GM12878 (cell line): ENCODE data around the gene MYO18B. TPM values are rescaled to one million over a fixed set of nuclear protein-coding genes. Genes with fewer than 3 reads are reported as not detected.

Source experiments
- ATAC-seq: fragments of 200-7000 bp; cut with Tn5 transposase; 3 replicates; pipeline ENCODE4 v1.9.1; 2020; ENCODE audit warnings: mild to moderate bottlenecking, moderate library complexity
- BruUV-seq: library from RNA; stranded (reverse); fragments of 400-500 nt; replicated peaks from 2 replicates; lab custom pipeline; 2021; lab: Mats Ljungman, UMichigan
- CTCF ChIA-PET: fragments of 300-600 bp; sonication (Branson Sonifier 250); formaldehyde crosslinking; extraction: SDS; loops from one replicate; lab custom pipeline; 2021; ENCODE audit warnings: inconsistent platforms; lab: Yijun Ruan, JAX
- POLR2A ChIA-PET: fragments of 350-600 bp; formaldehyde crosslinking; extraction: SDS; loops from one replicate; lab custom pipeline; 2021; ENCODE audit warnings: inconsistent platforms; lab: Charles Lee
- RAD21 ChIA-PET: fragments of 300-600 bp; sonication (Branson Sonifier 250); formaldehyde crosslinking; loops from one replicate; lab custom pipeline; 2023; ENCODE audit warnings: antibody characterized with exemption; ENCODE audit not compliant: unreplicated experiment; lab: Charles Lee
- SMC1A ChIA-PET: fragments of 300-600 bp; sonication (Branson Sonifier 250); formaldehyde crosslinking; loops from one replicate; lab custom pipeline; 2023; ENCODE audit not compliant: unreplicated experiment, uncharacterized antibody; lab: Charles Lee
- DNase-seq: peaks from one replicate; pipeline ENCODE4 v3.0.0-alpha.2; 2011; ENCODE audit warnings: low read depth, low spot score
- FAIRE-seq: peaks from 3 replicates; lab custom pipeline; 2011; peaks lifted over from hg19 to GRCh38; lab: Jason Lieb, UNC
- H2AFZ ChIP-seq: 2 replicates; pipeline ENCODE4 v1.6.0; 2011; ENCODE audit warnings: low read depth, low read length, control low read depth; ENCODE audit not compliant: control insufficient read depth
- H3K27ac ChIP-seq: 2 replicates; pipeline ENCODE4 v1.5.1; 2011; ENCODE audit warnings: control low read depth; ENCODE audit not compliant: control insufficient read depth, insufficient read depth
- H3K27me3 ChIP-seq, 2 experiments: replicated peaks in 1 of 2; 2 replicates each; pipeline versions ENCODE4 v1.6.0 to v1.6.1; 2011; ENCODE audit warnings: low read length in 1 of 2; ENCODE audit not compliant: control insufficient read depth in 2 of 2, insufficient read depth in 2 of 2
- H3K36me3 ChIP-seq, 2 experiments: 2 replicates each; pipeline ENCODE4 v1.5.1; 2011; ENCODE audit warnings: low read length in 1 of 2; ENCODE audit not compliant: control insufficient read depth in 2 of 2, insufficient read depth in 2 of 2
- H3K4me1 ChIP-seq: 2 replicates; pipeline ENCODE4 v1.6.1; 2011; ENCODE audit warnings: mild to moderate bottlenecking, low read length, moderate library complexity, mixed read lengths; ENCODE audit not compliant: control insufficient read depth, insufficient read depth
- H3K4me2 ChIP-seq: 2 replicates; pipeline ENCODE4 v1.6.0; 2011; ENCODE audit warnings: control low read depth; ENCODE audit not compliant: control insufficient read depth, insufficient read depth
- H3K4me3 ChIP-seq: fragments of 200-600 bp; sonication (generic); 2 replicates; pipeline ENCODE4 v1.5.1; 2016
- H3K79me2 ChIP-seq: 2 replicates; pipeline ENCODE4 v1.6.0; 2011; ENCODE audit warnings: low read length; ENCODE audit not compliant: control insufficient read depth, insufficient read depth
- H3K9ac ChIP-seq: 2 replicates; pipeline ENCODE4 v1.8.0; 2011; ENCODE audit warnings: low read length, control low read depth, mixed read lengths; ENCODE audit not compliant: control insufficient read depth, insufficient read depth
- H3K9me3 ChIP-seq: replicated peaks from 3 replicates; pipeline ENCODE4 v1.5.1; 2011; ENCODE audit warnings: mild to moderate bottlenecking, low read length; ENCODE audit not compliant: control insufficient read depth, insufficient read depth
- H4K20me1 ChIP-seq: 2 replicates; pipeline ENCODE4 v1.6.0; 2011; ENCODE audit not compliant: control insufficient read depth, insufficient read depth
- CHD2 ChIP-seq: IDR thresholded peaks from 2 replicates; pipeline ENCODE4 v1.6.1; 2011; ENCODE audit warnings: low read depth, low read length, improper control_type of control experiment, borderline replicate concordance
- CREM ChIP-seq: IDR thresholded peaks from 2 replicates; pipeline ENCODE4 v1.6.1; 2014; ENCODE audit warnings: antibody characterized with exemption, low read depth
- FOXK2 ChIP-seq: fragments of 450-650 bp; IDR thresholded peaks from 2 replicates; pipeline ENCODE4 v1.6.1; 2017; ENCODE audit warnings: mild to moderate bottlenecking, moderate library complexity
- GATAD2B ChIP-seq: fragments of 450-650 bp; conservative IDR thresholded peaks from 2 replicates; pipeline ENCODE4 v1.6.1; 2017; ENCODE audit warnings: low read depth, mild to moderate bottlenecking, moderate library complexity
- HCFC1 ChIP-seq: fragments of 150-350 bp; IDR thresholded peaks from 2 replicates; pipeline ENCODE4 v1.6.1; 2014; ENCODE audit warnings: low read length
- IKZF2 ChIP-seq, 2 experiments: fragments of 450-650 bp; IDR thresholded peaks; 2 replicates each; pipeline ENCODE4 v1.6.1; 2017; ENCODE audit warnings: mild to moderate bottlenecking in 2 of 2, moderate library complexity in 2 of 2
- KDM1A ChIP-seq: fragments of 200-600 bp; sonication (generic); IDR thresholded peaks from 2 replicates; pipeline ENCODE4 v1.6.1; 2016; ENCODE audit warnings: borderline replicate concordance
- NR2C2 ChIP-seq: IDR thresholded peaks from 2 replicates; pipeline ENCODE4 v1.6.1; 2011; ENCODE audit warnings: borderline replicate concordance, low read depth; ENCODE audit not compliant: control insufficient read depth, insufficient read length
- RB1 ChIP-seq: fragments of 450-650 bp; formaldehyde crosslinking; IDR thresholded peaks from 2 replicates; pipeline ENCODE4 v1.6.1; 2017; ENCODE audit warnings: mild to moderate bottlenecking, borderline replicate concordance
- SMAD1 ChIP-seq: fragments of 450-650 bp; IDR thresholded peaks from 2 replicates; pipeline ENCODE4 v1.6.1; 2018; ENCODE audit warnings: mild to moderate bottlenecking, low read depth; ENCODE audit not compliant: partially characterized antibody
- TAF1 ChIP-seq: IDR thresholded peaks from 2 replicates; pipeline ENCODE4 v1.6.1; 2011; ENCODE audit warnings: mild to moderate bottlenecking, low read depth, low read length, borderline replicate concordance
- YY1 ChIP-seq: IDR thresholded peaks from 2 replicates; pipeline ENCODE4 v1.6.1; 2011; ENCODE audit warnings: low read depth, mild to moderate bottlenecking, low read length
- ZNF24 ChIP-seq: fragments of 450-650 bp; IDR thresholded peaks from 2 replicates; pipeline ENCODE4 v1.6.1; 2017; ENCODE audit warnings: antibody characterized with exemption, mild to moderate bottlenecking
- ZNF384 ChIP-seq: IDR thresholded peaks from 2 replicates; pipeline ENCODE4 v1.6.1; 2012; ENCODE audit warnings: low read depth, mild to moderate bottlenecking, low read length, improper control_type of control experiment, borderline replicate concordance
- ZNF622 ChIP-seq: fragments of 450-650 bp; IDR thresholded peaks from 2 replicates; pipeline ENCODE4 v1.6.1; 2017; ENCODE audit warnings: mild to moderate bottlenecking, inconsistent platforms
- WGBS: methylation state at CpG from one replicate; pipeline ENCODE4 v1.1.6; 2016; ENCODE audit warnings: low lambda C conversion rate; ENCODE audit not compliant: insufficient replicate concordance, insufficient coverage; ENCODE audit errors: missing lambda C conversion rate; 5-methylcytosine and 5-hydroxymethylcytosine counted together
- in situ Hi-C: fragments of 300-500 bp; cut with MboI; formaldehyde crosslinking; loops from 9 replicates; pipeline ENCODE4 v1.14.3; 2018; ENCODE audit warnings: mixed read lengths
- intact Hi-C: fragments of 100-400 bp; cut with micrococcal nuclease; formaldehyde crosslinking; loops from one replicate; pipeline ENCODE4 v1.14.2; 2022; ENCODE audit not compliant: unreplicated experiment
- polyA plus RNA-seq, 11 experiments: library from polyadenylated mRNA; depleted of rRNA in 4 of 11; unstranded in 6 of 11; stranded (reverse) in 5 of 11; fragments of >200 nt; fragmentation: Nextera tagmentation in 4 of 11; fragmentation: Illumina TruSeq in 1 of 11; extraction: Ambion mirVana in 4 of 11; extraction: Trizol in 1 of 11; gene quantifications; 1 replicate in 1 of 11; 2 replicates in 10 of 11; pipeline versions ENCODE4 v1.2.1 to v1.2.3, GENCODE V29; 2011 to 2016; ENCODE audit warnings: inconsistent platforms in 2 of 11, missing spikeins in 2 of 11, low read depth in 1 of 11
- total RNA-seq, 4 experiments: library from RNA; depleted of rRNA in 3 of 4; stranded (reverse); fragments of >200 nt in 3 of 4; fragmentation: Illumina TruSeq in 1 of 4; extraction: Trizol in 1 of 4; gene quantifications; 2 replicates each; pipeline versions ENCODE4 v1.2.1 to v1.2.3, GENCODE V29; 2013 to 2021
- TF ChIP-seq, protein P1 (sequence below): IDR thresholded peaks from 2 replicates; pipeline ENCODE4 v1.6.1; 2012; ENCODE audit warnings: mild to moderate bottlenecking, low read depth, low read length
- TF ChIP-seq, protein P2 (sequence below): fragments of 450-650 bp; IDR thresholded peaks from 2 replicates; pipeline ENCODE4 v1.6.1; 2018; ENCODE audit warnings: mild to moderate bottlenecking, low read depth, moderate library complexity; ENCODE audit not compliant: partially characterized antibody
- TF ChIP-seq, protein P3 (sequence below): fragments of 150-350 bp; IDR thresholded peaks from 2 replicates; pipeline ENCODE4 v1.6.1; 2014; ENCODE audit warnings: mild to moderate bottlenecking, low read depth, low read length

Gene MYO18B
- total and polyA plus RNA-seq, 10 of the 15 experiments (the other 5 are each of a cell fraction or from before 2014, with no cell fraction given) = 0.05 to 2.1 (median 0.51) TPM; not detected in 1

DNA sequence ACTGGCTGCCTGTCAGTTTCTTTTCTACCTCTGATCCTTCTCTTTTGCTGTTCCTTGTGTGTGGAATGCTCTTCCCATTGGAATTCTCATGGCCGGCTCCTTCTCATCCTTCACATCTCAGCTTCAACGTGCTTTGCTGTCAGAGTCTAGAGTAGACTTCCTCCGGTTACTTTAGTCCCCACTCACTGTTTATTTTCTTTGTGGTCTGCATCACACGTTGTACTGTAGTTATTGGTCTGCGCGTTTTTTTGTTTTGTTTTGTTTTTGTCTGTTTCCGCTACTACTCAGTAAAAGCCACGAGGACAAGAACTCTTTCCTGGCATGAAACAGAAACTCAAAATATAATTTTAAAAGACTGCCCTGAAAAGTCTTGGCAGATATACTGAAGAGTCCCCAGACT, 305.9 kb downstream of the MYO18B start (continued):
- no peak for TF ChIP-seq ZNF384
- no peak for TF ChIP-seq RB1
- TF ChIP-seq CHD2 = no peak
- TF ChIP-seq, protein P1, sequence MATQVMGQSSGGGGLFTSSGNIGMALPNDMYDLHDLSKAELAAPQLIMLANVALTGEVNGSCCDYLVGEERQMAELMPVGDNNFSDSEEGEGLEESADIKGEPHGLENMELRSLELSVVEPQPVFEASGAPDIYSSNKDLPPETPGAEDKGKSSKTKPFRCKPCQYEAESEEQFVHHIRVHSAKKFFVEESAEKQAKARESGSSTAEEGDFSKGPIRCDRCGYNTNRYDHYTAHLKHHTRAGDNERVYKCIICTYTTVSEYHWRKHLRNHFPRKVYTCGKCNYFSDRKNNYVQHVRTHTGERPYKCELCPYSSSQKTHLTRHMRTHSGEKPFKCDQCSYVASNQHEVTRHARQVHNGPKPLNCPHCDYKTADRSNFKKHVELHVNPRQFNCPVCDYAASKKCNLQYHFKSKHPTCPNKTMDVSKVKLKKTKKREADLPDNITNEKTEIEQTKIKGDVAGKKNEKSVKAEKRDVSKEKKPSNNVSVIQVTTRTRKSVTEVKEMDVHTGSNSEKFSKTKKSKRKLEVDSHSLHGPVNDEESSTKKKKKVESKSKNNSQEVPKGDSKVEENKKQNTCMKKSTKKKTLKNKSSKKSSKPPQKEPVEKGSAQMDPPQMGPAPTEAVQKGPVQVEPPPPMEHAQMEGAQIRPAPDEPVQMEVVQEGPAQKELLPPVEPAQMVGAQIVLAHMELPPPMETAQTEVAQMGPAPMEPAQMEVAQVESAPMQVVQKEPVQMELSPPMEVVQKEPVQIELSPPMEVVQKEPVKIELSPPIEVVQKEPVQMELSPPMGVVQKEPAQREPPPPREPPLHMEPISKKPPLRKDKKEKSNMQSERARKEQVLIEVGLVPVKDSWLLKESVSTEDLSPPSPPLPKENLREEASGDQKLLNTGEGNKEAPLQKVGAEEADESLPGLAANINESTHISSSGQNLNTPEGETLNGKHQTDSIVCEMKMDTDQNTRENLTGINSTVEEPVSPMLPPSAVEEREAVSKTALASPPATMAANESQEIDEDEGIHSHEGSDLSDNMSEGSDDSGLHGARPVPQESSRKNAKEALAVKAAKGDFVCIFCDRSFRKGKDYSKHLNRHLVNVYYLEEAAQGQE = no peak

DNA sequence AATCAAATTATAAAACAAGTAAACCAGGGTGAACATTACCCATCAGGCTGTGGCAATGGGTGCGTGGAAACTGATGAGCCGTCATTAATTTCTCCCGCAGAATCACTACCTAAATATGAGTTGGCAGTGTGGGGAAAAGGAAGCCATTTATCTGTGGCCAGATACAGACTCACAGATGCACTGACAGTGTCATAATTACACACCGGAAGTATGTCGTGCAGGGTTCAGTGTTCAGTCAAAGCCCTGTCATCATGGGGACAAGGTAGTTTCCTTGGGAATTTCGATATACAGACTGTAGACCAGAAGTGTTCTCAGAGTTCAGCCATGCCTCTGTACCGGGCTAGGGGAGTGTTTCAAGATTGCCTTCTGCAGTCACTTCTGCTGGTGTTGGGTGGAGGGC, 308.1 kb downstream of the MYO18B start:
- POLR2A ChIA-PET = interaction anchor here (0.5 kb wide), 1 partner anchor 788 kb away, joined by 4 read pairs; no protein-coding TSS in a partner anchor
- 30% methylated on average over 7 of the region's 7 CpGs for WGBS
- in situ Hi-C loops = no loop called here
- Histone ChIP-seq H3K4me2 (no peak overlapping the region), H3K36me3 (no peaks in the 10 kb centered on the region), H3K9ac (no peak overlapping the region), H3K27me3 (no peaks in the 10 kb centered on the region; a peak in 1 of 4 replicates), H4K20me1 (no peaks in the 10 kb centered on the region), H3K79me2 (no peaks in the 10 kb centered on the region), H3K4me3 (no peak overlapping the region), H3K27ac (no peak overlapping the region), H2AFZ (no peak overlapping the region), H3K4me1 (no peaks in the 10 kb centered on the region), H3K9me3 (no peaks in the 10 kb centered on the region)
- intact Hi-C loops = no loop called here
- SMC1A ChIA-PET = no interaction called here
- no TSS peak for BruUV-seq
- CTCF ChIA-PET = no interaction called here
- RAD21 ChIA-PET = no interaction called here
- no peak for FAIRE-seq
- no peak for DNase-seq
- no peak for ATAC-seq
- TF ChIP-seq TAF1 (no peak), ZNF622 (no peak), NR2C2 (no peak), YY1 (no peak), GATAD2B (no peak), ZNF24 (no peak), KDM1A (no peak), SMAD1 (no peak), FOXK2 (no peak), IKZF2 (IDR thresholded peaks at IDR 0.05) (no peak), HCFC1 (no peak), CREM (no peak)
- TF ChIP-seq, protein P2, sequence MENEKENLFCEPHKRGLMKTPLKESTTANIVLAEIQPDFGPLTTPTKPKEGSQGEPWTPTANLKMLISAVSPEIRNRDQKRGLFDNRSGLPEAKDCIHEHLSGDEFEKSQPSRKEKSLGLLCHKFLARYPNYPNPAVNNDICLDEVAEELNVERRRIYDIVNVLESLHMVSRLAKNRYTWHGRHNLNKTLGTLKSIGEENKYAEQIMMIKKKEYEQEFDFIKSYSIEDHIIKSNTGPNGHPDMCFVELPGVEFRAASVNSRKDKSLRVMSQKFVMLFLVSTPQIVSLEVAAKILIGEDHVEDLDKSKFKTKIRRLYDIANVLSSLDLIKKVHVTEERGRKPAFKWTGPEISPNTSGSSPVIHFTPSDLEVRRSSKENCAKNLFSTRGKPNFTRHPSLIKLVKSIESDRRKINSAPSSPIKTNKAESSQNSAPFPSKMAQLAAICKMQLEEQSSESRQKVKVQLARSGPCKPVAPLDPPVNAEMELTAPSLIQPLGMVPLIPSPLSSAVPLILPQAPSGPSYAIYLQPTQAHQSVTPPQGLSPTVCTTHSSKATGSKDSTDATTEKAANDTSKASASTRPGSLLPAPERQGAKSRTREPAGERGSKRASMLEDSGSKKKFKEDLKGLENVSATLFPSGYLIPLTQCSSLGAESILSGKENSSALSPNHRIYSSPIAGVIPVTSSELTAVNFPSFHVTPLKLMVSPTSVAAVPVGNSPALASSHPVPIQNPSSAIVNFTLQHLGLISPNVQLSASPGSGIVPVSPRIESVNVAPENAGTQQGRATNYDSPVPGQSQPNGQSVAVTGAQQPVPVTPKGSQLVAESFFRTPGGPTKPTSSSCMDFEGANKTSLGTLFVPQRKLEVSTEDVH = no peak
- TF ChIP-seq, protein P3, sequence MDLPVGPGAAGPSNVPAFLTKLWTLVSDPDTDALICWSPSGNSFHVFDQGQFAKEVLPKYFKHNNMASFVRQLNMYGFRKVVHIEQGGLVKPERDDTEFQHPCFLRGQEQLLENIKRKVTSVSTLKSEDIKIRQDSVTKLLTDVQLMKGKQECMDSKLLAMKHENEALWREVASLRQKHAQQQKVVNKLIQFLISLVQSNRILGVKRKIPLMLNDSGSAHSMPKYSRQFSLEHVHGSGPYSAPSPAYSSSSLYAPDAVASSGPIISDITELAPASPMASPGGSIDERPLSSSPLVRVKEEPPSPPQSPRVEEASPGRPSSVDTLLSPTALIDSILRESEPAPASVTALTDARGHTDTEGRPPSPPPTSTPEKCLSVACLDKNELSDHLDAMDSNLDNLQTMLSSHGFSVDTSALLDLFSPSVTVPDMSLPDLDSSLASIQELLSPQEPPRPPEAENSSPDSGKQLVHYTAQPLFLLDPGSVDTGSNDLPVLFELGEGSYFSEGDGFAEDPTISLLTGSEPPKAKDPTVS = no peak
